Upper lobe of left lung (tissue), 6 donors: ENCODE data around the gene ABHD17C. TPM values are rescaled to one million over a fixed set of nuclear protein-coding genes. Genes with fewer than 3 reads are reported as not detected.

Source experiments
- ATAC-seq, 2 donors: fragments of 200-7000 bp; cut with Tn5 transposase; one replicate each; pipeline ENCODE4 v1.9.1; 2022; ENCODE audit warnings: mild to moderate bottlenecking in 2 of 2, moderate library complexity in 2 of 2; ENCODE audit not compliant: low FRiP score in 2 of 2
- DNase-seq, 2 donors: peaks; one replicate each; pipeline ENCODE4 v3.0.0-alpha.2; 2019 to 2020
- H3K27ac ChIP-seq, 4 donors: fragments of 200-600 bp; sonication (generic); one replicate each; pipeline ENCODE4 v1.5.1; 2016 to 2019
- H3K27me3 ChIP-seq, 4 donors: fragments of 200-600 bp; sonication (generic); one replicate each; pipeline ENCODE4 v1.5.1; 2017 to 2019
- H3K36me3 ChIP-seq, 4 donors: fragments of 200-600 bp; sonication (generic); one replicate each; pipeline ENCODE4 v1.5.1; 2016 to 2019
- H3K4me1 ChIP-seq, 4 donors: fragments of 200-600 bp; sonication (generic); one replicate each; pipeline ENCODE4 v1.5.1; 2018 to 2019
- H3K4me3 ChIP-seq, 4 donors: fragments of 200-600 bp; sonication (generic); one replicate each; pipeline ENCODE4 v1.5.1; 2017 to 2019; ENCODE audit warnings: mild to moderate bottlenecking in 2 of 4, moderate library complexity in 1 of 4
- H3K9me3 ChIP-seq, 4 donors: fragments of 200-600 bp; sonication (generic); one replicate each; pipeline ENCODE4 v1.5.1; 2018 to 2019
- EP300 ChIP-seq, 4 donors: sonication (generic); formaldehyde crosslinking; IDR thresholded peaks; one replicate each; pipeline ENCODE4 v1.5.1; 2017; ENCODE audit warnings: antibody characterized with exemption in 4 of 4, control low read depth in 2 of 4
- POLR2A ChIP-seq, 4 donors: fragments of 450-650 bp; IDR thresholded peaks; one replicate each; pipeline ENCODE4 v1.5.1; 2016 to 2017; ENCODE audit warnings: antibody characterized with exemption in 4 of 4, mild to moderate bottlenecking in 2 of 4
- POLR2AphosphoS5 ChIP-seq, 2 donors: sonication (generic); formaldehyde crosslinking; IDR thresholded peaks; one replicate each; pipeline ENCODE4 v1.5.1; 2017; ENCODE audit warnings: antibody characterized with exemption in 2 of 2
- WGBS, 2 donors: methylation state at CpG; one replicate each; pipeline ENCODE4 v1.1.5; 2017 to 2018; 5-methylcytosine and 5-hydroxymethylcytosine counted together
- total RNA-seq, 6 donors: library from RNA; depleted of rRNA in 4 of 6; stranded (reverse); fragments of >200 nt in 4 of 6; gene quantifications; one replicate each; pipeline versions ENCODE4 v1.1.0 to v1.2.1, GENCODE V29; 2016 to 2021
- TF ChIP-seq, protein P1 (sequence below), 6 experiments: fragments of 450-650 bp in 4 of 6; fragments of 200-600 bp in 2 of 6; sonication (generic) in 2 of 6; IDR thresholded peaks; one replicate each; pipeline ENCODE4 v1.5.1; 2016 to 2019; ENCODE audit warnings: antibody characterized with exemption in 6 of 6
- donor health status: DM: no; HTN: no; CAD: no; lungs with moderate emphysema.
- donor health status: DM: no; HTN: yes; CAD: no; lungs with severe emphysema.

ABHD17C gene
- total RNA-seq, 6 donors from 2014 or later: 15.7 to 34.2 (median 25.5) TPM

- H3K9me3 ChIP-seq: no peaks in the 10 kb centered on the region
- DNase-seq: no peak
- TF ChIP-seq EP300 (IDR thresholded peaks at IDR 0.05) (no peak), POLR2AphosphoS5 (IDR thresholded peaks at IDR 0.05) (no peak), POLR2A (IDR thresholded peaks at IDR 0.05) (no peak)
- TF ChIP-seq, protein P1, sequence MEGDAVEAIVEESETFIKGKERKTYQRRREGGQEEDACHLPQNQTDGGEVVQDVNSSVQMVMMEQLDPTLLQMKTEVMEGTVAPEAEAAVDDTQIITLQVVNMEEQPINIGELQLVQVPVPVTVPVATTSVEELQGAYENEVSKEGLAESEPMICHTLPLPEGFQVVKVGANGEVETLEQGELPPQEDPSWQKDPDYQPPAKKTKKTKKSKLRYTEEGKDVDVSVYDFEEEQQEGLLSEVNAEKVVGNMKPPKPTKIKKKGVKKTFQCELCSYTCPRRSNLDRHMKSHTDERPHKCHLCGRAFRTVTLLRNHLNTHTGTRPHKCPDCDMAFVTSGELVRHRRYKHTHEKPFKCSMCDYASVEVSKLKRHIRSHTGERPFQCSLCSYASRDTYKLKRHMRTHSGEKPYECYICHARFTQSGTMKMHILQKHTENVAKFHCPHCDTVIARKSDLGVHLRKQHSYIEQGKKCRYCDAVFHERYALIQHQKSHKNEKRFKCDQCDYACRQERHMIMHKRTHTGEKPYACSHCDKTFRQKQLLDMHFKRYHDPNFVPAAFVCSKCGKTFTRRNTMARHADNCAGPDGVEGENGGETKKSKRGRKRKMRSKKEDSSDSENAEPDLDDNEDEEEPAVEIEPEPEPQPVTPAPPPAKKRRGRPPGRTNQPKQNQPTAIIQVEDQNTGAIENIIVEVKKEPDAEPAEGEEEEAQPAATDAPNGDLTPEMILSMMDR (IDR thresholded peaks at IDR 0.05): no peak
- ATAC-seq: no peak
- H3K27ac ChIP-seq: no peak overlapping the region
- H3K36me3 ChIP-seq: no peaks in the 10 kb centered on the region
- no peak overlapping the region for H3K4me3 ChIP-seq
- H3K4me1 ChIP-seq: peaks cover 27 to 35% (median 32%) of the 10 kb centered on the region in 4 donors
- H3K27me3 ChIP-seq: peaks cover 0 to 8% (median 0%) of the 10 kb centered on the region in 4 donors
- WGBS, 2 donors: 23 to 32% methylated on average over 1 of the region's 1 CpG
These were observed 79.4 kb downstream of the ABHD17C start for GRCh38 chr15:80774486-80774885.

- ATAC-seq (no peak), DNase-seq (no peak)
- TF ChIP-seq POLR2AphosphoS5 (IDR thresholded peaks at IDR 0.05): no peak
- Histone ChIP-seq H3K27ac (no peak overlapping the region), H3K4me3 (no peak overlapping the region), H3K9me3 (no peaks in the 10 kb centered on the region), H3K4me1 (peaks cover 35 to 44% (median 39%) of the 10 kb centered on the region in 4 donors), H3K27me3 (peaks cover 0 to 9% (median 0%) of the 10 kb centered on the region in 4 donors), H3K36me3 (no peaks in the 10 kb centered on the region)
- WGBS, 2 donors: 91 to 95% methylated on average over 3 of the region's 3 CpGs
These were observed 80.2 kb downstream of the ABHD17C start for GRCh38 chr15:80775338-80775737.

DNA sequence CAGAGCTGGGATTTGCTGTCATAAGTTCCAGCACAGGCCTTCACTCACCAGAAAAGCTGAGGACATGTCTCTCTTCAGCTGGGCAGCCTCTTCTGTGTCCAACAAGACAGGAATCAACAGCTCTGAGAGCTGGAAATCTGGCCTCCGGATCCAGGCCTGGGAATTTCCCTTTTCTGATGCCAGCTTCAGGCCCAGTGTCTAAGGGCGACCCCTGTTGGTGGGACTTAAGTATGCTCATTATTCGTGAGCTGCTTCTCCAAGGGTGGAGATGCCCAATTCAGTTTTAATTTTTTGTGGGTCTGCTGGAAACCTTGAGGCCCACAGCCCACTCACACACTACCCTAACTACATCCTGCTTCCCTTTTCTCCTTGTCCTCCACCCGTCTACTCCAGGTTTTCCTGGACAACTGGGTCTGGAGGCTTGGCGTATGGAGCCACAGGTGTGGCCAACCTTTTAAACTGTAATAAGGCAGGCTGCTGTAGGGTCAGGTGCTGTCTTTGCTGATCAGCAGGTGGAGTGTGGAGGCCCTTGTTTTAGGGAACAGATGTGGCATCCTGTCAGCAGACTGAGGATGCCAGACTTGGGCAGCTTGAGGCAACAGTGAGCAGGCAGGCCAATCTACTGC, 81.4 kb downstream of the ABHD17C start:
- DNase-seq: peak in 1 of 2 donors; percentile 83
- Histone ChIP-seq H3K9me3 (no peaks in the 10 kb centered on the region), H3K27me3 (peaks cover 0 to 9% (median 1%) of the 10 kb centered on the region in 4 donors), H3K4me3 (no peak overlapping the region), H3K4me1 (peaks cover 37 to 51% (median 47%) of the 10 kb centered on the region in 4 donors), H3K27ac (peak overlapping the region; percentile 43 to 71 (median 68)), H3K36me3 (no peaks in the 10 kb centered on the region)
- TF ChIP-seq POLR2AphosphoS5 (IDR thresholded peaks at IDR 0.05): no peak
- TF ChIP-seq, protein P1 (IDR thresholded peaks at IDR 0.05): peak; percentile 57 to 84 (median 71)
- TF ChIP-seq EP300 (IDR thresholded peaks at IDR 0.05): no peak
- no peak for TF ChIP-seq POLR2A (IDR thresholded peaks at IDR 0.05)
- peak; percentile 74 to 76 for ATAC-seq
- 32 to 36% methylated on average over 5 of the region's 5 CpGs for WGBS, 2 donors

GRCh38 chr15:80777137-80777536, 82.0 kb downstream of the ABHD17C start:
- H3K4me3 ChIP-seq: no peak overlapping the region
- no peaks in the 10 kb centered on the region for H3K9me3 ChIP-seq
- DNase-seq (peak in 1 of 2 donors; percentile 42), ATAC-seq (peak in 1 of 2 donors; percentile 45)
- H3K36me3 ChIP-seq: no peaks in the 10 kb centered on the region
- TF ChIP-seq POLR2A (IDR thresholded peaks at IDR 0.05): no peak
- TF ChIP-seq POLR2AphosphoS5 (IDR thresholded peaks at IDR 0.05): peak; percentile 27 to 37
- TF ChIP-seq EP300 (IDR thresholded peaks at IDR 0.05): peak in 2 of 4 donors; percentile 66 to 75
- TF ChIP-seq, protein P1 (IDR thresholded peaks at IDR 0.05): no peak
- H3K27me3 ChIP-seq: peaks cover 0 to 9% (median 1%) of the 10 kb centered on the region in 4 donors
- peaks cover 37 to 51% (median 47%) of the 10 kb centered on the region in 4 donors for H3K4me1 ChIP-seq
- 15 to 17% methylated on average over 8 of the region's 8 CpGs for WGBS, 2 donors
- H3K27ac ChIP-seq: peak overlapping the region; percentile 55 to 76 (median 70)

GRCh38 chr15:80777826-80778620, 82.9 kb downstream of the ABHD17C start:
- Histone ChIP-seq H3K9me3 (no peaks in the 10 kb centered on the region), H3K27me3 (peaks cover 0 to 9% (median 1%) of the 10 kb centered on the region in 4 donors), H3K4me3 (no peak overlapping the region), H3K27ac (peak overlapping the region; percentile 47 to 76 (median 62)), H3K36me3 (no peaks in the 10 kb centered on the region), H3K4me1 (peaks cover 37 to 51% (median 47%) of the 10 kb centered on the region in 4 donors)
- ATAC-seq (no peak), DNase-seq (no peak)
- WGBS, 2 donors: 73% methylated on average over 10 of the region's 10 CpGs
- TF ChIP-seq, protein P1 (IDR thresholded peaks at IDR 0.05): no peak
- TF ChIP-seq EP300 (IDR thresholded peaks at IDR 0.05) (no peak), POLR2A (IDR thresholded peaks at IDR 0.05) (no peak), POLR2AphosphoS5 (IDR thresholded peaks at IDR 0.05) (no peak)
